NCI-H146 treated with DMSO at 0.1 percent for 48 hours (cell line): ENCODE measurements around the gene CHRND.

Experiments used
- DNase-seq: peaks from one replicate; lab custom pipeline; 2025; ENCODE audit not compliant: unreplicated experiment; lab: John Stamatoyannopoulos, UW

The CHRND gene

GRCh38 chr2:232487385-232488096, 38.4 kb upstream of the CHRND start, which contains the start of gene ECEL1:
Gene ECEL1 (minus strand): TSS chr2:232487834. CDS start chr2:232486653, 1,181 bp downstream.
- DNase-seq, result no peak

GRCh38 chr2:232488097-232488711, 37.8 kb upstream of the CHRND start:
- no peak for DNase-seq

- DNase-seq, result no peak
These were observed 37.1 kb upstream of the CHRND start for GRCh38 chr2:232488721-232489300.

DNA sequence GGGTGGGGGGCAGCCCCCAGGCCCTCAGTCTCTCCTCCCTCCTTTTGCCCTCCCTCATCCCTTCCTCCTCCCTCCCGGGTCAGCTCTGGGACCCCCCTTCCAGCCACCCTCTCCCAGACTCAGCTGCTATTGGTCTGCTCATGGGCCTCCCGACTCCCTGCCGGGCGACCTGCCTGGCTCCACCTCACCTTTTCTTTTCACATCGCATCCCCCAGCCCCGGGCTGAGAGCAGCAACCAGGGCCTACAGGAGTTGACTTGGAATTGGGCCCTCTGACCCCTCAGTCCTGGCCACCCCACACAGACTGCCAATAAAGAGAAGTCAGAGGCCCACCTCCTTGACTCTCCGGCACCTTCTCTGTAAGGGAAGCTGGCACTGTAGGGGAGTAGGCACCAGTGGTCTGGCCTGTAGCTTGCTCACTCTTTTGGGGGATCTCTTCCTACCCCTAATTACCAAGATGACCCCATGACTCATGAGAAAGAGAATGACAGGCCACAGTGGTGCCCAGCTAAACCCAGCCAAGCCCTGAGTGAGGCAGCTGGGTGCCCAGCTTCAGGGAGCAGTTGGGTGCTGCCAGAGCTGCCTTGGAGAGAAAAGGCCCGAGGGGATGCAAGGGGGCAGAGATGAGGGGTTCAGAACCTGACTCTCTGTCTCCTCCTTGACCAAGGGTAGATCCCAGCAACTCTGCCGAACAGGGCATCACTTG, 36.3 kb upstream of the CHRND start:
- no peak for DNase-seq

- no peak for DNase-seq
These were observed 35.5 kb upstream of the CHRND start for GRCh38 chr2:232490221-232491138.

DNA sequence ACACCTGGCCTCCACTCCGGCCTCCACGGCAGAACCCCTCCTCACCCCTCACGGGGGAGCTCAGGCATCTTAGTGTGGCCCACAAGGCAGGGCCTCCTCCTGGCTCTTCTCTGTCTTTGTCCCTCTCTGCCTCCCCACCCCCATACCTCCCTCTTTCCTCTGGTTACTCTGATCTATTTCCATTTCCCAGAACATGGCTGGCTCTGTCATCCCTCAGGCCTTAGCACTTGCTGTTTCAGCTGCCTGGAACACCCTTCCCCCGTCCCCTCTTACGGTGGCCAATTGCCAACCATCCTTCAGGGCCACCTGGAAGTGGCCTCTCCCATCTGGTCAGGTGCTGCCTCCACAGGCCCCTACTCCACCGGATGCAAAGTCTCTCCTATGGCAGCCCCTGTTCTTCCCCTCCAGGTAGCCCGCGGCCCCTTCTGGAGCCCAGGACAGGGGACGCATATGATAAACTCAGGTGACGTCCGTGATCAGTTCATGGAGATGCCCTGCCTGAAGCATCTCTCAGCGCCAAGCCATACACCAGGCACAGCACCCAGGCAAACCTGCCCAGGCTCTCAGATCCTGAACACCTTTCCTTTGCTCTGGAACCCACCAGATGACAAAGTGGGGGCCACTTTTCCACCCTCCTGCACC, 34.7 kb upstream of the CHRND start:
- no peak for DNase-seq

DNA sequence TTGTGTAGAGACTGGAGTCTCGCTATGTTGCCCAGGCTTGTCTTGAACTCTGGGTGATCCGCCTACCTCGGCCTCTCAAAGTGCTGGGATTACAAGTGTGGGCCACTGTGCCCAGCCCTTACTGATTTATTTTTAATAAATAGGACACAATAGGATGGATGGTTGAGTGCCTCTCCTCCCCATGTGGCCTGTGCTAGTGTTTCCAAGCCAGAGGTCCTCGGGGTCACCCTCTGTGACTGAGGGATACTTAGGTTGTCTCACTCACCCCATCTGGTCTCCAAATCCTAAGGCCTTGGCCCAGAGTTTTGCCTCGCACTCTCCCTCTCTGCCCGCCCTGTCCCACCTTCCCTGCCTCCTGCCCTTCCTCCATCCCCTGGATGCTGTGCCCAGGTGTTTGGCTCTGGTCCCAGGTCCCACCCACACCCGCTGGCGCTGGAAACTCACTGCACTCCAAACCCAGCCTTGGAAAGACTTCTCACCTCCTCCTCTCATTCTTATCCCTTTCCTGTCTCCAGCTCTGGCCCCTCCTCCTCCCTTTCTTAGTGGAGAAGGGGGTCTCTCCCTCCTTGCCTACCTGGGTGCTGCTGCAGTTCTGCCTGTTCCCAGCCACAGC, 33.6 kb upstream of the CHRND start:
- DNase-seq, result no peak

GRCh38 chr2:232492963-232493700, 32.8 kb upstream of the CHRND start:
- no peak for DNase-seq

- DNase-seq, result no peak
These were observed 32.1 kb upstream of the CHRND start for GRCh38 chr2:232493701-232494474.

- DNase-seq, result no peak
These were observed 31.4 kb upstream of the CHRND start for GRCh38 chr2:232494542-232494941.

- no peak for DNase-seq
These were observed 30.7 kb upstream of the CHRND start for GRCh38 chr2:232495292-232495691.

- no peak for DNase-seq
These were observed 29.3 kb upstream of the CHRND start for GRCh38 chr2:232496501-232497270.

DNA sequence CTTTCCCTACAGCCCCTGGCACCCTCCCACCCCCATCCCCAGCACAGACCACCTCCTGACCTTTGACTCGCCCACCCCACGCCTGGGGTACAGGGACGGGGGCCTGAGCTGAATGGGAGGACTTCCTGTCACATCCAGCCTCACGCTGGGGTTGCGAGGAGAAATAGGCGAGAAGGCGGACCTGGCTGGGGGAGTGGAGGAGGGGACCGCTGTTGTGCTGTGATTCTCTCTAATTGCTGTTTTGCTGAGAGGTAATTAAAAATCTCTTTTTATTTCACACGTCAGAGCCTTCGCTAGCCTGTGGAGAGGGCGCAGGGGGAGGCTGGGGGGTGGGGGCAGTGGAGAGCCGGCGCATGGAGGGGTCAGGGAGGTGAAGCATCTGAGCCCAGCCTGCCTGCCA, 28.6 kb upstream of the CHRND start:
- no peak for DNase-seq

- no peak for DNase-seq
These were observed 27.5 kb upstream of the CHRND start for GRCh38 chr2:232498452-232498851.

DNA sequence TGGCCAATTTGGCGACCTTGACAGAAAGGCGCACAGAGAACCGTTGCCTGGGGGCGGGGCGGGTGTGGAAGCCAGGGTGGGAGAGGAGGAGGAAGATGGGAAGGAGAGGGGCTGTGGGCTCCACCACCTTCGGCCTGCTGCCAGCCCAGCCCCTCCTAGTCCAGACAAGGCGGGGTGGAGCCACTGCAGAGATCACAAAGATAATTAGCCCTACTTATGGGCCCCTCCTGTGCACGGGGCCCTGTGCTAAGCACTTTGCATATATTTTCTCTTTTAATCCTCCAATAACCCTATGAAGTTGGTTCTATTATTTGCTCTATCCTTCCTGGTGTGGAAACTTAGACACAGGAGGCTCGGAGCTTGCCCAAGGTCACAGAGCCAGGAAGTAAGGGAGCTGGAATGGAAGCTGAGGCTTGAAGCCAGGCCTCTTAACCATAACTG, 24.6 kb upstream of the CHRND start:
- no peak for DNase-seq

GRCh38 chr2:232501794-232502390, 24.1 kb upstream of the CHRND start:
- DNase-seq, result no peak

DNA sequence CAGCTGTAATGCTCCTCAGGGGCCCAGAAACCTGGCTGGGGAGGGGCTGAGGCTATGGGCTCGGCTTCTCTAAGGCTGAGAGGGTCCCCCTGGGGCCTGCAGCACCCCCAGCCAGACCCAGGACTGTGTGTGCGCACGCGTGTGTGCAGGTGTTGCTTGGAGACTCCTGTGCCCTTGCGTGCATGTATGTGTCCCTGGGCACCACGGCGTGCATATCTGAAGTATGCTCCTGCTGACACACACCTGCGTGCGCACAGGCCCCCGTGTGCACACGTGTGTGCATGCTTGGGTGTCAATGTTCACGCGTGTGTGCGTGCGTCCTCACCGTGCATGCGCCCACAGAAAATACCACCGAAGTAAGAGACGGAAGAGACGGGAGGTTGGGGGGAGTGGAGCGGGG, 23.4 kb upstream of the CHRND start:
- DNase-seq, result no peak
